Measurements from ENCODE around the gene PLA2G4A.

PLA2G4A gene

GRCh38 chr1:186828611-186829454 is at the start of gene PLA2G4A:
PLA2G4A (plus strand) TSS chr1:186828949; CDS start chr1:186854355, 25,406 bp downstream.
- peak; percentile 75 for DNase-seq (ENCODE audit: low read depth)

- DNase-seq (ENCODE audit: low read depth) = no peak
Observed at GRCh38 chr1:186780076-186780475, 48.7 kb upstream of the PLA2G4A start.

- DNase-seq (ENCODE audit: low read depth) = no peak
Observed at GRCh38 chr1:186781730-186782129, 47.0 kb upstream of the PLA2G4A start.

- no peak for DNase-seq (ENCODE audit: low read depth)
Observed at GRCh38 chr1:186782791-186783190, 46.0 kb upstream of the PLA2G4A start.

- no peak for DNase-seq (ENCODE audit: low read depth)
Observed at GRCh38 chr1:186783193-186783592, 45.6 kb upstream of the PLA2G4A start.

GRCh38 chr1:186785503-186785902 is 43.2 kb upstream of the PLA2G4A start:
- peak; percentile 15 for DNase-seq (ENCODE audit: low read depth)

- DNase-seq (ENCODE audit: low read depth) = no peak
Observed at GRCh38 chr1:186790101-186790500, 38.6 kb upstream of the PLA2G4A start.

- no peak for DNase-seq (ENCODE audit: low read depth)
Observed at GRCh38 chr1:186792870-186793581, 35.7 kb upstream of the PLA2G4A start.

GRCh38 chr1:186793582-186793927 is 35.2 kb upstream of the PLA2G4A start:
- DNase-seq (ENCODE audit: low read depth) = no peak

- no peak for DNase-seq (ENCODE audit: low read depth)
Observed at GRCh38 chr1:186798960-186799688, 29.6 kb upstream of the PLA2G4A start.

GRCh38 chr1:186799689-186800054 is 29.1 kb upstream of the PLA2G4A start:
- DNase-seq (ENCODE audit: low read depth) = no peak

- no peak for DNase-seq (ENCODE audit: low read depth)
Observed at GRCh38 chr1:186802388-186802787, 26.4 kb upstream of the PLA2G4A start.

- DNase-seq (ENCODE audit: low read depth) = no peak
Observed at GRCh38 chr1:186804679-186805078, 24.1 kb upstream of the PLA2G4A start.

- no peak for DNase-seq (ENCODE audit: low read depth)
Observed at GRCh38 chr1:186806477-186806876, 22.3 kb upstream of the PLA2G4A start.

GRCh38 chr1:186807163-186807562 is 21.6 kb upstream of the PLA2G4A start:
- no peak for DNase-seq (ENCODE audit: low read depth)

GRCh38 chr1:186811892-186812291 is 16.9 kb upstream of the PLA2G4A start:
- DNase-seq (ENCODE audit: low read depth) = no peak

GRCh38 chr1:186812570-186812969 is 16.2 kb upstream of the PLA2G4A start:
- DNase-seq (ENCODE audit: low read depth) = peak; percentile 94

GRCh38 chr1:186813420-186813819 is 15.3 kb upstream of the PLA2G4A start:
- no peak for DNase-seq (ENCODE audit: low read depth)

GRCh38 chr1:186819126-186819525 is 9.6 kb upstream of the PLA2G4A start:
- DNase-seq (ENCODE audit: low read depth) = peak; percentile 70

GRCh38 chr1:186819563-186819962 is 9.2 kb upstream of the PLA2G4A start:
- DNase-seq (ENCODE audit: low read depth) = no peak

GRCh38 chr1:186829686-186830587 is 1.2 kb downstream of the PLA2G4A start:
- DNase-seq (ENCODE audit: low read depth) = no peak

GRCh38 chr1:186831168-186831567 is 2.4 kb downstream of the PLA2G4A start:
- no peak for DNase-seq (ENCODE audit: low read depth)

All from fibroblast of gingiva (primary cell).